Measurements from ENCODE around the gene VBP1.
"Not testable (repeated sequence)": the region's sequence is repeated elsewhere in the genome, so short reads cannot be mapped to it uniquely, and the experiment has no call there.

The VBP1 gene, protein sequence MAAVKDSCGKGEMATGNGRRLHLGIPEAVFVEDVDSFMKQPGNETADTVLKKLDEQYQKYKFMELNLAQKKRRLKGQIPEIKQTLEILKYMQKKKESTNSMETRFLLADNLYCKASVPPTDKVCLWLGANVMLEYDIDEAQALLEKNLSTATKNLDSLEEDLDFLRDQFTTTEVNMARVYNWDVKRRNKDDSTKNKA

DNA sequence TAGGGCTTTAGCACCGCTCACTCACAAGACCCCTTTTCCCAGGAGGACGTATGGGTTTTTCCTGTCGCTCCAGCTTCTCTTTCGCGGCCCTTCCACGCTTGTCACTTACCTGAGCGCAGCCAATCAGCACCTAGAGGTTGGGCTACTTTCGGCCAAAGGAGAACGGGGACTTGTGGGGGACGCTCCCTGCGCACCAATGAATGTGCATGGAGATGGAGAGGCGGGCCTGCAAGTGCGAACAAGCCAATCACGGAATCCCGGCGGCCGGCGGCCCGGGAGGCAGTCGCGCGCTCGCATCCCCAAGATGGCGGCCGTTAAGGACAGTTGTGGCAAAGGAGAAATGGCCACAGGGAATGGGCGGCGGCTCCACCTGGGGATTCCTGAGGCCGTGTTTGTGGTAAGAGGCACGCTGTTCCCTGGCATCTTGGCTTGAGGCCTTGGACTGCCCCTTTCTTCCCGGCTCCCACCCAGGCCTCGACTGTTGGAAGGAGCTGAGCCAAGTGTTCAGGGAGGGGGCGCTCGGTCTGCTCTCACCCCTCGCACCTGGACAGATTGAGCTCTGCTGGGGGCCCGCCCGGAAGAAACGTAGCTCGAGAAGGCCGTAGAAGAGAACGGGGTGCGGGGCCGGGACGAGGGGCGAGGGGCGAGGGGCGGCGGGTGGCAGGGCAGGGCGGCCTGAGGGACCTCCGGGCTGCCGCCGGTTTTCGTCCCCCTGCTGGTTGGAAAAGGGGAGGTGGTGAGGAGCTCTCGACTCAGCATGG lies at the start of gene VBP1:
TSS of gene VBP1 (plus strand) at position 282 of the 761 bp plus-strand sequence. CDS start at position 305, 23 bp downstream.
- peak; percentile 91 for DNase-seq (ENCODE audit: low spot score)

DNA sequence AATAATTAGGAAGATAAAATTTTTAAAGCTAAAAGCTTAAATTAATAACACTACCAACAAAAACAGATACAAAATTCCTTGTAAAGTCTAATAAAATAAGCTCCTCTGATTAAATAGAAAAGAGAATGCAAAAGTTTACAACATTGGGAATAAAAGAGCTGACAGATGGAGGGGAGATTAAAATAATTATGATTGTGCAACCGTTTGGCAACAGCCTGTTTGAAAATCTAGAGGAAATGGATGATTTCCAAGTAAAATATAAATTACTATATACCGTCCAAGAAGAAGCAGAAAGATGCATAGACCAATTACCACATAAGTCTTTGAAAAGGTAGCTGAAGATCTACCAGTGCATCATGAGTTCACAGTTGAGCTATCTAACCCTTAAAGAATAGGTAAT lies 46.4 kb upstream of the VBP1 start:
- DNase-seq (ENCODE audit: low spot score): no peak

DNA sequence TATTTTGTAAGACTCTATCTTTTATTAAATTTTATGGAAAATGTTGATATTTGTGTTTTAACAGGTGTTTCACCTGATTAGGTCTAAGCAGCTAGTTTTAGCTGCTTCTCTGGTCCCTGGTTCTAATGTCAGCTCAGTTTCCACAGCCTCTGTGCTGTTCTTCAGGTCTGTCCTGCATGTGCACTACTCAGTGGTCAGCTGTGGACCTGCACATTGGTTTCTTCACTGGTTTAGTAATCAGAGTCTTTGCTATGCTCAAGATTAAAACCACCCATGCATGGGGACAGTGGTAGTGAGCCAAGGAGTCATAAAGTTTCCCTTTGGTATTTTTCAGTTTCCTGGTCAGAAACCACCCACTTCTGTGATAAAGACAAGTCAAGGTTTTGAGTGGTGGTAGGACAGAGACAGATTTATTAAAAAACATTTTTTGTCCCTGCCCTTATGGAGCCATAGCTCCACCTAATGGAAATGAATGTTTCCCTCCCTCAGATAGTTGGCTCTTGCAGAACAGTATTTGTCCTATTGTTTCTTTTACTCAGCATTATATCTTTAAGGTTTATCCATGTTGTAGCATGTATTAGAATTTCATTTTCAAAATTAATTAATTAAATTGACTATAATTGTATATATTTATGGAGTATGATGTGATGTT lies 36.8 kb upstream of the VBP1 start:
- DNase-seq (ENCODE audit: low spot score): no peak

DNA sequence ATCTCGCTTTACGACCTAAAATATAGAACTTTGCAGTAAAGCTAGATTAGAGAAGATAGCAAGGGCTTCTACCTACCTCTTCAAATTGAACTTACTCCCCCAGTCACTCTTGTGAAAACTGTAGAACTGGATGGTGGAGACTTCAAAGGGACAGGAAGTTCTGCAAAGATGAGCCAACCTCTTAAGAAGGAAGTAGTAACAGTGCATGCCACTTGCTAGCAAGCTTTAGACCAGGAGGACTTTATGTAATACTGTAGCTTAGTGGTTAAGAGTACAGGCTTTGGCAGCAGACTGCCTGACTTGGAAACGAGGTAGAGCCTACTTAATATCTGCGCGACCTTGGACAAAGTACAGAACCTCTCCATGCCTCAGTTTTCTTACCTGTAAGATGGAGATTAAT lies 27.5 kb upstream of the VBP1 start:
- DNase-seq (ENCODE audit: low spot score): no peak

DNA sequence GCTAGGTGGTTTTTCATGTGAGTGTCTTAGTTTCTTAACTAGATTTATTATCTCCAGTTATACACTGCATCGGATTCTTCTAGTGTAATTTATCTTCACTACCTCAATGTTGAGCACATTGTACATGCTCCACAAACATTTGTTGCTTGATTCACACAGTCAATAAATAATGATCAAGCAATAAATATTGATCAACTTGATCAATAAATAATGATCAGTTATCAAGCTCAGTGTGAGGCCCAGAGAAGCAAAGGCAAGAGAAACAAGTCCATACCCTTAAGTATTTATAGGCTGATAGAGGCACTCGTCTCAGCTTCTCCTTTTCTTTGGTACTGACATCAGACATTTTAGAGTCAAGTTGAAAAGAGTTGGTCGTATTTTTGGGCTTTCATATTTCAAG lies 5.1 kb upstream of the VBP1 start:
- no peak for DNase-seq (ENCODE audit: low spot score)

DNA sequence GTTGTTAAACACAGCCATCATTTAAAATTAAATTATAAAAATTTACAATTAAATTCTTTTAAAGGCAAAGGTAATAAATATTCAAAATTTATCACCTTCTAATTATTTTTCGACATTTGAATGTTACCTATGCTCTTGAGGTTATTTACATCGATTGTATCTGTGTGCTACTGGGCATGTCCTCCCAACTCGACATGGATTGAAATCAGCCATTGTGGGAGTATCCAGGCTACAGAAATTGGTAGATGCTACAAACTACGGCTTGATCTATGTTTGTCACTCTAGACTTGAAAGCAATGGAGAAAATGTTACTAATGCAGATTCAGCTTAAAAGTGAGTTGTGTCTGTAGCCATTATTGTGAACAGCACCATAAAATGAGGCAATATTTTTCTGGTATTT lies 2.5 kb upstream of the VBP1 start:
- DNase-seq (ENCODE audit: low spot score): no peak

DNA sequence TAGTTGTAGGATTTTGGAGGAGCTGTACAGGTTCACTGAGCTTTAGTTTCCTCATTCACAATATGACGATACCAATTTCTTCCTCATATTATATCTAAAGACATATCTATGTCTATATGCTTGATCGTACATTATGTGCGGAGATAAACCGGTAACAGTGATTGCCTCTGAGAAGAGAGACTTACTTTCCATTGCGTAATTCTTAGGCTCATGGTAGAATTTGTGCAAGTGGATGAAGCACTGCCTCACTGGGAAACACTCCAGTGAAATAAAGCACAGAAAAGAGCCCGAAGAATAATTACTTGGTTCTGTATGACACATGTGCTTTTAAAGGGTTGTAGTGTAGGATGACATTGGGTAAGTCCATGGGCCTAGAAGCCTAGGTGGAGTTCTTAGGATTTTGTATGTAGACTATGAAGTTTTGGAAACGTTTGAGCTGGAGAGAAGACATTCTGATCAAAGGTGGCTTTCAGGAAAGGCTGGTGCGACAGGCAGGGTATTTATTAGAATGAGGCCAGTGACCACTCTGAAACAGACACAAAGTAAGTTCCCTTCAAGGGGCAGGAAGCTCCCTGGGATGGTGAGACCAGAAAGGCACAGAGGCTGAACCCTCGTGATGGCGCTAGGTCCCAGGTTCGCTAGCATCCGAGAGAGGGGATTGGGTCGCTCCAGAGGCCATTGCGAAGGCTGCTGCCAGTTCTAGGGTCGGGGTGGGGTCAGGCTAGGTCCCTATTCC lies 649 bp upstream of the VBP1 start:
- no peak for DNase-seq (ENCODE audit: low spot score)

DNA sequence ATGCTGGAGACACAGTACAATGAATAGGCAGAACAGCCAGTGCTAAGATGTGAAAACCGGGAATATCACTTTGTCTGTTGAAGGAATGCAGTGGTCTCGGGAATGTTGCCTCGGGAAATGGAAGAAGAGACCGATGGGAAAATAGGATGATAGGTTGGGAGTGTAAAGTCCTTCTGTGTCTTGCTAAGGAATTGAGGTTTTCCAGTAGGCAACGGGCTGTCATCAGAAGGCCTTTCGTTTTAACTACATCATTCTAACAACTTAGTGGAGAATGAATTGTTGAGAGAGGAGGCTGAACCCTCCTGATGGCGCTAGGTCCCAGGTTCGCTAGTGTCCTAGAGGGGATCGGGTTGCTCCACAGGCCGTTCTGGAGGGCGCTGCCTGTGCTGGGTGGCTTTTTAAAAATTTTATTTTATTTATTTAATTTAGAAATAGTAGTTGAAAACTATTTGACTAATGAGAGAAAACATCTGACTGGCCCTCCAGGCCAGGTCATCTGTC lies 730 bp downstream of the VBP1 start:
- peak; percentile 1 for DNase-seq (ENCODE audit: low spot score)

DNA sequence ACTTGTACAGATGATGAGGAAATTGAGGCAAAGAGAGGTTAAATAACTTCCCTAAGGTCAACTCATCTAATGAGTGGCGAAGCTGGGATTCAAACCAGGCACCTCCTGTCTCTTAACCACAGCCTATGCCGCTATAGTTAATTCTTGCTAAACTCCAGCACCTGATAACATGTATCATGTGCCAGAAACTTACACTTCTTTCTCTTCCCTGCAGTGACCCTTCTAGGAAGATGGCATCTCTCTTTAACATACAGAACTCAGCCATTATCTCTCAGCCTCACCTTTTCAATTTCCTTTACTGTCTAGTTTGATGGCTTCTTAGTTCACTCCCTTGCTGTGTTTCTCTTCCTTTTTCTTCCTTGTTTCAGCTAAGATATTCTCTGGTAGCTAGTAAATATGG lies 2.5 kb downstream of the VBP1 start:
- no peak for DNase-seq (ENCODE audit: low spot score)

DNA sequence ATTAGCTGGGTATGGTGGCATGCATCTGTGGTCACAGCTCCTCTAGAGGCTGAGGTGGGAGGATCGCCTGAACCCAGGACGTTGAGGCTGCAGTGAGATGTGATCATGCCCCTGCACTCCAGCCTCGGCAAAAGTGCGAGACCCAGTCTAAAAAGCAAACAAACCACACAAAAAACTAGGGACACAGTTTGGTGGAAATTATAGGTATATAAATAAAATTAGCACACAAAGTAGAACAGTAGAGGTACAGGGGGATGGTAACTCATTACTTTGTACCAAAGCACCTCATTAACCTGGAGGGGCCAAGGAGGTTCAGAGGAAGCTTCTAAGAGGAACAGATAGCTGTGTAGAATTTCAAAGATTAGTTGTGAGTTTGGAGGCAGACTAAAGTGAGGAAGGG lies 5.1 kb downstream of the VBP1 start:
- no peak for DNase-seq (ENCODE audit: low spot score)

DNA sequence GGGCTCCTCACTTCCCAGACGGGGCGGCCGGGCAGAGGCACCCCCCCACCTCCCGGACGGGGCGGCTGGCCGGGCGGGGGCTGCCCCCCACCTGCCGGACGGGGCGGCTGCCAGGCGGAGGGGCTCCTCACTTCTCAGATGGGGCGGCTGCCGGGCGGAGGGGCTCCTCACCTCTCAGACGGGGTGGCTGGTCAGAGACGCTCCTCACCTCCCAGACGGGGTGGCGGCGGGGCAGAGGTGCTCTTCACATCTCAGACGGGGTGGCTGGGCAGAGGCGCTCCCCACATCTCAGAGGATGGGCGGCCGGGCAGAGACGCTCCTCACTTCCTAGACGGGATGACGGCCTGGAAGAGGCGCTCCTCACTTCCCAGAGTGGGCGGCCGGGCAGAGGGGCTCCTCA lies 7.5 kb downstream of the VBP1 start:
- DNase-seq (ENCODE audit: low spot score): not testable (repeated sequence)

DNA sequence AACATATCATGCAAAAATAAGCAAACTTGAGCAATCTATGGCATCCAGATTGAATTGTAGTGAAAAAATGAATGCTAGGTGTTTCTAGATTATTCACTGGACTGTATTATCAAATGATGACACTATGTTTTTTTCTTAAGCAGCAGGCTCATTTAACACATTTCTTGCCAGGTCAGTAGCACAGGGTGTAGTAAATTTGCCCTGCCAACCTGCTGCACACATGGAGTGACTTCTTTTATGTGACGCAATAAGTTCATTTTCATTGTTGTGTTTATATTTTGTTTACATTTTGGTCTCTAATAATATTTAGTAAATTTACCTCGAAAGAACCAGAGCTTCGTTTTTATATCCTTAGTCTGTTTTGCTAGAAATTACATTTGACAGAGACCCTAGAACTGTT lies 9.5 kb downstream of the VBP1 start:
- DNase-seq (ENCODE audit: low spot score): no peak

DNA sequence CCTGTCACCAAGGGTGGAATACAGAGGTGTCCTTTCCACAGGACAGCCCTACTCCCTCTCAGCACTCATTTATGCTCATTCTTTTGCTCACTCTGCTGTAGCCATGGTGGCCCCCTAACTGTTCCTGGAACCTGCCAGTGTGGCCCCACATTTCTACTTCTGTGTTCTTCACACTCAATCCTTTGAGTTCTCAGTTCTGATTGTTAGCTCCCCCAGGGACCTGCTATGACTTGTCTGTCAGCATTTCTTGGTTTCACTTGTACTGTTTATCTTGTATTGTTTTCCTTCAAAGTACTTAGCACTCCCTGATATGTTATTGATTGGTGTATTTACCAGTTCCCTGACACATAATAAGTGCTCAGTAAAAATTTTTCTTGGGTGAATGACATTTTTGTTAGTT lies 14.9 kb downstream of the VBP1 start:
- DNase-seq (ENCODE audit: low spot score): no peak

DNA sequence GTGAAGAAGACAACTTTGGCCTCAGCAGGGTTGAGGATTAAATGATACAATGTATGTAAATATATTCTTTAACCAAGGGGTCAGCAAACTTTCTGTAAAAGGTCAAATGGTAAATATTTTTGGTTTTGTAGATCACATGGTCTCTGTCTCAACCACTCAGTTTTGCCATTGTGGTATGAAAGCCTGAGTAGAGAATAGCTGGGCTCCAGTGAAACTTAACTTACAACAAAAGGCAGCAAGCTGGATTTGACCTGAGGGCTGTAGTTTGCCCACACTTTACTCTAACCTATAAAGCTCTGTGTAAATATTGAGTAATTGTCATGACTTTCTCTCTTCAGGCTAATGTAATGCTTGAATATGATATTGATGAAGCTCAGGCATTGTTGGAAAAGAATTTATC lies 19.6 kb downstream of the VBP1 start:
- no peak for DNase-seq (ENCODE audit: low spot score)

DNA sequence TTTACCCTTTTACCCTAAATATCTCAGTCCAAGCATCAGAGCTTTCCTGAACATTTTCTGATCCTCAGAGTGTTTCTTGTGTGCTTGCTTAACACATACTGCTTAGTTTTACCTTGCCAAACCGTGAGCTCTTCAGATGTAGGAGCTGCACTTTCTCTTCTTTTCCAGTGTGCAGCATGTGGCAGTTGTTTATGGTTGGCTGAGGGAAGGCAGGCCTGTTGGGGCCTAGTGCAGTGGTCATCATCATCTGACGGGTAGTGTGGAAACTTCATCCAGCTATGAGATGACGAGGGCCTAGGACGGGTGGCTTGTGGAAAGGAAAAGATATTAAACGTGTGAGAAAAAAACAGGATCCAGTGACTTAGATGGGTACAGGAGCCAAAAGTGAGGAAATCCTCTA lies 21.5 kb downstream of the VBP1 start:
- DNase-seq (ENCODE audit: low spot score): no peak

DNA sequence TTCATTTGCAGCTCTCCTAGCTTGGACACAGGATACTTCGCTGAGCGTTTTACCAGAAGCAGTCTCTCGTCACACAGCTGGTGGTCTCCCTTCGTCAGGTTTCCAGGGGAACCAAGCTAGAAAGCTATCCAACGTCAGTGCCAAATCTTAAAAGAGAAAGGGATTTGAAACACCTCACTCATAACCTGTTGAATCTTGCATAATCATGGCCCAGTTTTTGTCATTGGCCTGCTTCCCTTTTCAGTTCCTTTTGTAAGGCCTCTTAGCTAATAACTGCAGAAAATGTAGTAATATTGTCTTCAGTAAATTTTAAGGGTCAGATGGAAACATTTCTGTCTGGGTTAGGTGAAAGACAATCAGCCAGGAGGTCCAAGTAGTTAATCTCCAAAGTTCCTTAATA lies 26.0 kb downstream of the VBP1 start:
- no peak for DNase-seq (ENCODE audit: low spot score)

DNA sequence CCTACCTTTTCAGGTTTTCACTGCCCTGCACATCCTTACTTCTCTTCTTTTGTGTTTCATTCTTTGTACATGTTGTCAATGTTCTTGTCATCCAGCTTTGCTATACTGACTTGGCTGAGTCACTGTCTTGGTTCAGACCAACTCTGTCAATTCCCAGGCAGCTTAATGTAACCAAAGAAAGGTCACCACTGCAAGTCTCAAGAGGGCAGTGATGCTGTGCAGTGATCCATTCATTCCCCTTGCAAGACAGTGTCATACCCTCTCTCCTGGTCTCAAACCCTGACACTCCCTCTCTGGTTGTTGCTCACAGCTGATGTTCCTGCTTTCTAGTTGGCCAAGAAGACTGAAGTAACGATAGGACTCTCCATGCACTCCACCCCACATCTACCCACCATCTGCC lies 30.5 kb downstream of the VBP1 start:
- no peak for DNase-seq (ENCODE audit: low spot score)

DNA sequence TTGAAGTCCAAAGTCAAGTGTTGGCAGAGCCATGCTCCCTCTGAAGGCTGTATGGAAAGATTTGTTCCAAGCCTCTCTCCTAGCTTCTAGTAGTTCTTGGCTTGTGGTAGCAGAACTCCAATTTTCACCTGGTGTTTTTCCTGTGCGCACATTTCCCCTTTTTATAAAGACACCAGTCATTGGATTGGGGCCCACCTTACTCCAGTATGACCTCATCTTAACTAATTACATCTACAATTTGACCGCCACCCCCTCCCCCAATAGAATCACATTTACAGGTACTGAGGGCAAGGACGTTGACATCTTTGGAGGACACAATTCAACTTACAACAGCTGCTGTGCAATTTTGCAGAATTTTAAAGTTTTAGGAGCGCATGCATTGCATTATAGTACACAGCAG lies 31.2 kb downstream of the VBP1 start:
- DNase-seq (ENCODE audit: low spot score): no peak

DNA sequence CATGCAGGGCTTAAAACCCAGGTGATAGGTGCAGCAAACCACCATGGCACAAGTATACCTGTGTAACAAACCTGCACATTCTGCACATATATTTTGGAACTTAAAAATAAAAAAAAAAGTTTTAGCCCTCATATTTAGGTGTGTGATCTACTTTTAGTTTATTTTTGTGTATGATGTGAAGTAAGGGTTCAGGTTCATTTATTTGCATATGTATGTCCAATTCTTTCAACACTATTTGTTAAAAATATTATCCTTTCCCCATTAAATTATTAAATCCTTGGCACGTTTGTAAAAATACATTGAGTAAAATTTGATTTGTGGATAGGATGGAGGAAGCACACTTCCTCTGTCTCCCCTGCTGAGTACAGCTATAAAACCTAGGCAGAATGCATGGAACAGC lies 35.1 kb downstream of the VBP1 start:
- no peak for DNase-seq (ENCODE audit: low spot score)

DNA sequence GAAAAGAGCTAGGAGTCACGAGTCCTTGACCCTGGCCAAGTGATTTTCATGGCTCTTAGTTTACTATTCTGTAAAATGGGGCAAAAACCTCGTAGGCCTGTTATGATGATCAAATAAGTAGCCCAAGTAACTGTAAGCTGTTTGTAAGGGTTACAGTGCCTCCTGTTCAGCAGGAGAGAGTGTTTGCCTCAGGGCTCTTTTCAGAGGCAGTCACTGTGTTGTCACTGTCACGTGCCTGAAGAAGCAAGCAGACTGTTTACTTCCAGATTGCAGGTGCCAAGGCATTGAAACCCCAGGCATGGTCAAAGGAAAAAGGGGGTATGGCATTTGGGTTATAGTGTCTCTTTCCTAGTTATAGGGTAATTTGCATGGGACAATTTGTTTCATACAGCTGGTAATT lies 43.5 kb downstream of the VBP1 start:
- no peak for DNase-seq (ENCODE audit: low spot score)

DNA sequence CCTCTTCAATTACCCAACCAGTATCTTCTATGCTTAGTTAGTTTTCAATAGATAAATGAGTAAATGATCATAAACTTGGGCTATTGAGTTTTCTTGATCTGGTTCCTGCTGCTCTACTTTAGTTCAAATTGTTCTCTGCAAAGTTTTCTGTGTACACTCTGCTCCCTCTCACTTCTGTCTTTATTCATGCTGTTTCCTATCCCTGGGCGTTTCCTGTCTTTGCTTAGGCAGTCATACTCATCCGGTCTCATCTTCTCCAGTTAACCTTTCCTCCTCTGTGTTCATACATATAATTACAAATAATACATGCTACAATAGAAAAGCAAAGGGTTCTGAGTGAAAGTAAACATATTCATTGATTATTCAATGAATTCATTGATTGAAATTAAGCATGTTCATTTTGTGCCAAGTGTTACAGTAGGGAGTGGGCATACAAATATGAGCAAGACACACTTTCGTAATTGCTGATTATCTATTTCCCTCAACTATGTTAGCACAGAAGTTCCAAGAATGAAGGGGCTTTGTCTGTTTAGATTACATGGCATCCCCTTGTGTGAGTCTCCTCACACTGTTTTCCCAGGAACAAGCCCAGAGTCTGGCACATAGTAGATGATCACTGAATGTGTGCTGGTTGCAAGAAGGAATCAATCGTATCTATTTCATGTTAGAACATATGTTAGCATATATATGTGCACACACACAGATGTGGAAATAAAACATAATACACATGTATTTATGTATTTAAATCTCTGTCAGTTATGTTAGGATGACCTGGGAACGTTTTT lies 46.9 kb downstream of the VBP1 start:
- no peak for DNase-seq (ENCODE audit: low spot score)

All from germinal center (tissue), 1 donor.